H1 (cell line): Measurements from ENCODE around the gene GAK. TPM values are rescaled to one million over a fixed set of nuclear protein-coding genes. Genes with fewer than 3 reads are reported as not detected.

Experiments used
- CTCF ChIA-PET: fragments of 300-600 bp; sonication (Branson Sonifier 250); formaldehyde crosslinking; loops from one replicate; lab custom pipeline; 2021; ENCODE audit not compliant: partially characterized antibody; lab: Charles Lee
- POLR2A ChIA-PET: fragments of 300-600 bp; sonication (Branson Sonifier 250); formaldehyde crosslinking; loops from one replicate; lab custom pipeline; 2021; ENCODE audit warnings: inconsistent platforms; ENCODE audit not compliant: partially characterized antibody; lab: Charles Lee
- DNase-seq, 2 experiments: peaks; one replicate each; pipeline versions ENCODE4 v3.0.0 to v3.0.0-alpha.2; 2010 to 2022; ENCODE audit warnings: low spot score in 2 of 2, low read depth in 1 of 2, mixed read lengths in 1 of 2
- FAIRE-seq: peaks from 2 replicates; lab custom pipeline; 2011; peaks lifted over from hg19 to GRCh38; lab: Jason Lieb, UNC
- H2AFZ ChIP-seq: 2 replicates; pipeline ENCODE4 v1.8.1; 2012; ENCODE audit warnings: low read length, inconsistent platforms
- H2AK5ac ChIP-seq: 2 replicates; pipeline ENCODE4 v1.6.1; 2013; ENCODE audit warnings: low read depth, low read length
- H2BK120ac ChIP-seq: replicated peaks from 2 replicates; pipeline ENCODE3; 2013; ENCODE audit warnings: low read depth, low read length, inconsistent platforms
- H2BK12ac ChIP-seq: 2 replicates; pipeline ENCODE4 v1.6.1; 2013; ENCODE audit warnings: low read depth, low read length
- H2BK15ac ChIP-seq: 2 replicates; pipeline ENCODE4 v1.6.1; 2013; ENCODE audit warnings: low read length
- H2BK20ac ChIP-seq: 2 replicates; pipeline ENCODE4 v1.6.1; 2013; ENCODE audit warnings: low read length
- H2BK5ac ChIP-seq: 2 replicates; pipeline ENCODE4 v1.6.1; 2013; ENCODE audit warnings: low read depth, low read length
- H3K14ac ChIP-seq: 2 replicates; pipeline ENCODE4 v1.6.1; 2013; ENCODE audit warnings: inconsistent platforms; ENCODE audit not compliant: insufficient read length
- H3K18ac ChIP-seq: 2 replicates; pipeline ENCODE4 v1.6.1; 2013; ENCODE audit warnings: low read length; ENCODE audit errors: extremely low read depth
- H3K23ac ChIP-seq: 2 replicates; pipeline ENCODE4 v1.6.1; 2013; ENCODE audit warnings: inconsistent platforms; ENCODE audit not compliant: insufficient read length
- H3K23me2 ChIP-seq: 2 replicates; pipeline ENCODE4 v1.6.1; 2013; ENCODE audit warnings: low read depth, low read length
- H3K27ac ChIP-seq: 2 replicates; pipeline ENCODE4 v1.6.1; 2011; ENCODE audit warnings: low read depth, low read length, inconsistent platforms
- H3K27me3 ChIP-seq, 4 experiments: replicated peaks in 1 of 4; 1 replicate in 1 of 4; 2 replicates in 3 of 4; pipeline versions ENCODE4 v1.6.1 to v1.8.1; 2011 to 2013; ENCODE audit warnings: low read length in 3 of 4, mild to moderate bottlenecking in 3 of 4, inconsistent platforms in 2 of 4, mixed read lengths in 2 of 4, moderate library complexity in 1 of 4; ENCODE audit not compliant: control insufficient read depth in 3 of 4, insufficient read depth in 3 of 4; ENCODE audit errors: extremely low read depth in 1 of 4
- H3K36me3 ChIP-seq, 4 experiments: 2 replicates each; pipeline versions ENCODE4 v1.6.1 to v1.8.1; 2011 to 2013; ENCODE audit warnings: mild to moderate bottlenecking in 4 of 4, low read length in 3 of 4, moderate library complexity in 2 of 4, control low read depth in 1 of 4, inconsistent platforms in 1 of 4; ENCODE audit not compliant: insufficient read depth in 4 of 4, control insufficient read depth in 2 of 4
- H3K4ac ChIP-seq: replicated peaks from 2 replicates; pipeline ENCODE3; 2013; ENCODE audit warnings: low read length, low read depth, mixed read lengths, inconsistent platforms; ENCODE audit not compliant: insufficient read length
- H3K4me1 ChIP-seq, 4 experiments: replicated peaks in 1 of 4; 1 replicate in 1 of 4; 2 replicates in 3 of 4; pipeline versions ENCODE4 v1.6.1 to v1.8.1; 2011 to 2013; ENCODE audit warnings: low read length in 3 of 4, inconsistent platforms in 2 of 4, mixed read lengths in 1 of 4; ENCODE audit not compliant: insufficient read depth in 4 of 4, control insufficient read depth in 3 of 4
- H3K4me2 ChIP-seq, 2 experiments: 2 replicates each; pipeline versions ENCODE4 v1.6.1 to v1.8.1; 2011 to 2013; ENCODE audit warnings: low read depth in 2 of 2, low read length in 2 of 2, control low read depth in 1 of 2, inconsistent platforms in 1 of 2, mild to moderate bottlenecking in 1 of 2; ENCODE audit not compliant: insufficient read depth in 1 of 2
- H3K4me3 ChIP-seq, 4 experiments: fragments of 200-600, 300-600 bp in 1 of 4; sonication (generic), shearing (Covaris generic), sonication (Bioruptor Twin) in 1 of 4; 2 replicates each; pipeline versions ENCODE4 v1.5.1 to v1.8.1; 2011 to 2016; ENCODE audit warnings: low read length in 4 of 4, low read depth in 3 of 4, control low read depth in 2 of 4, inconsistent platforms in 2 of 4, mild to moderate bottlenecking in 2 of 4, mixed read lengths in 1 of 4, moderate library complexity in 1 of 4; ENCODE audit not compliant: insufficient read depth in 2 of 4; ENCODE audit errors: extremely low read depth in 1 of 4
- H3K56ac ChIP-seq: replicated peaks from 2 replicates; pipeline ENCODE3; 2013; ENCODE audit warnings: low read depth, mild to moderate bottlenecking, mixed read lengths, low read length, inconsistent platforms; ENCODE audit not compliant: insufficient read length
- H3K79me1 ChIP-seq: 2 replicates; pipeline ENCODE4 v1.6.1; 2013; ENCODE audit warnings: low read depth, low read length, control low read depth
- H3K79me2 ChIP-seq, 2 experiments: 2 replicates each; pipeline versions ENCODE4 v1.6.1 to v1.8.1; 2012 to 2013; ENCODE audit warnings: low read length in 2 of 2, mild to moderate bottlenecking in 2 of 2, inconsistent platforms in 1 of 2; ENCODE audit not compliant: insufficient read depth in 2 of 2, control insufficient read depth in 1 of 2
- H3K9ac ChIP-seq, 4 experiments: replicated peaks in 1 of 4; 1 replicate in 1 of 4; 2 replicates in 3 of 4; pipeline versions ENCODE4 v1.6.1 to v1.8.1; 2011 to 2013; ENCODE audit warnings: low read depth in 3 of 4, low read length in 3 of 4, control low read depth in 2 of 4, mild to moderate bottlenecking in 2 of 4, moderate library complexity in 2 of 4, inconsistent platforms in 1 of 4; ENCODE audit errors: extremely low read depth in 1 of 4
- H3K9me3 ChIP-seq, 2 experiments: 2 replicates each; pipeline versions ENCODE4 v1.6.1 to v1.8.1; 2012 to 2013; ENCODE audit warnings: mild to moderate bottlenecking in 2 of 2, moderate library complexity in 2 of 2, control low read depth in 1 of 2, inconsistent platforms in 1 of 2, low read depth in 1 of 2, low read length in 1 of 2, mixed read lengths in 1 of 2; ENCODE audit not compliant: insufficient read depth in 2 of 2
- H4K20me1 ChIP-seq, 2 experiments: replicated peaks in 1 of 2; 2 replicates each; pipeline versions ENCODE3 to v1.8.1; 2011 to 2013; ENCODE audit warnings: inconsistent platforms in 2 of 2, low read length in 2 of 2, mild to moderate bottlenecking in 1 of 2; ENCODE audit not compliant: insufficient read depth in 2 of 2, control insufficient read depth in 1 of 2
- H4K5ac ChIP-seq: 2 replicates; pipeline ENCODE4 v1.6.1; 2013; ENCODE audit warnings: low read length, low read depth, mixed read lengths, inconsistent platforms; ENCODE audit not compliant: insufficient read length
- H4K8ac ChIP-seq: 2 replicates; pipeline ENCODE4 v1.8.0; 2013; ENCODE audit warnings: mild to moderate bottlenecking, moderate library complexity, low read length, inconsistent platforms; ENCODE audit not compliant: insufficient read depth; ENCODE audit errors: extremely low read depth
- H4K91ac ChIP-seq: replicated peaks from 2 replicates; pipeline ENCODE3; 2013; ENCODE audit warnings: low read length, mixed read lengths, inconsistent platforms; ENCODE audit not compliant: insufficient read length
- CHD2 ChIP-seq: IDR thresholded peaks from 2 replicates; pipeline ENCODE4 v1.6.1; 2012; ENCODE audit warnings: low read length, improper control_type of control experiment
- JUN ChIP-seq: IDR thresholded peaks from 2 replicates; pipeline ENCODE4 v1.6.1; 2011; ENCODE audit warnings: low read depth, mild to moderate bottlenecking, improper control_type of control experiment, low read length
- KDM4A ChIP-seq: IDR thresholded peaks from one replicate; pipeline ENCODE4 v1.7.1; 2012; ENCODE audit warnings: low read depth, mild to moderate bottlenecking, moderate library complexity, low read length, inconsistent platforms; ENCODE audit not compliant: severe bottlenecking
- NANOG ChIP-seq: IDR thresholded peaks from 2 replicates; pipeline ENCODE4 v1.6.1; 2011; ENCODE audit warnings: low read length, low read depth, mild to moderate bottlenecking, inconsistent platforms; ENCODE audit not compliant: insufficient read depth, poor library complexity, severe bottlenecking
- POU5F1 ChIP-seq: IDR thresholded peaks from 2 replicates; pipeline ENCODE4 v1.6.1; 2011; ENCODE audit warnings: low read depth, mild to moderate bottlenecking, low read length, moderate library complexity
- SAP30 ChIP-seq: fragments of 300-600 bp; sonication (generic); IDR thresholded peaks from 2 replicates; pipeline ENCODE4 v1.7.1; 2012; ENCODE audit warnings: low read length, moderate library complexity, mild to moderate bottlenecking, inconsistent platforms; ENCODE audit not compliant: insufficient read depth, insufficient replicate concordance
- SRF ChIP-seq: IDR thresholded peaks from 2 replicates; pipeline ENCODE4 v1.6.1; 2011; ENCODE audit warnings: mild to moderate bottlenecking, low read depth, low read length, moderate library complexity
- TAF1 ChIP-seq: IDR thresholded peaks from 2 replicates; pipeline ENCODE4 v1.6.1; 2011; ENCODE audit warnings: mild to moderate bottlenecking, low read depth, low read length
- WGBS, 2 experiments: shearing (Covaris generic) in 1 of 2; methylation state at CpG; one replicate each; pipeline versions ENCODE4 v1.1.6 to v1.1.7; 2013 to 2015; ENCODE audit warnings: low lambda C conversion rate in 2 of 2, mixed read lengths in 2 of 2, inconsistent platforms in 1 of 2, low coverage in 1 of 2, missing lambda C conversion rate in 1 of 2; ENCODE audit not compliant: insufficient replicate concordance in 2 of 2, insufficient coverage in 1 of 2, insufficient read length in 1 of 2; ENCODE audit errors: extremely low coverage in 1 of 2, missing lambda C conversion rate in 1 of 2; 5-methylcytosine and 5-hydroxymethylcytosine counted together
- polyA plus RNA-seq, 7 experiments: library from polyadenylated mRNA; depleted of rRNA in 3 of 7; stranded (reverse) in 5 of 7; unstranded in 2 of 7; fragments of >200 nt in 5 of 7; fragments of 200-250 nt in 2 of 7; gene quantifications; 1 replicate in 5 of 7; 2 replicates in 1 of 7; 4 replicates in 1 of 7; pipeline versions ENCODE4 v1.2.1 to v1.2.3, GENCODE V29; 2011 to 2013; ENCODE audit warnings: missing spikeins in 2 of 7, mixed read lengths in 2 of 7
- total RNA-seq: library from RNA; stranded (reverse); fragmentation: NEBNext Ultra II Directional; extraction: Animal tissue kit (Norgen Biotek cat#: 25700); gene quantifications from 2 replicates; pipeline ENCODE4 v1.2.1, GENCODE V29; 2021
- TF ChIP-seq, protein P1 (sequence below): IDR thresholded peaks from 2 replicates; pipeline ENCODE4 v1.6.1; 2012; ENCODE audit warnings: inconsistent platforms

GAK gene
- total and polyA plus RNA-seq, 2 of the 8 experiments (the other 6 are each of a cell fraction or from before 2014, with no cell fraction given), result 31.5 to 70.8 TPM

DNA sequence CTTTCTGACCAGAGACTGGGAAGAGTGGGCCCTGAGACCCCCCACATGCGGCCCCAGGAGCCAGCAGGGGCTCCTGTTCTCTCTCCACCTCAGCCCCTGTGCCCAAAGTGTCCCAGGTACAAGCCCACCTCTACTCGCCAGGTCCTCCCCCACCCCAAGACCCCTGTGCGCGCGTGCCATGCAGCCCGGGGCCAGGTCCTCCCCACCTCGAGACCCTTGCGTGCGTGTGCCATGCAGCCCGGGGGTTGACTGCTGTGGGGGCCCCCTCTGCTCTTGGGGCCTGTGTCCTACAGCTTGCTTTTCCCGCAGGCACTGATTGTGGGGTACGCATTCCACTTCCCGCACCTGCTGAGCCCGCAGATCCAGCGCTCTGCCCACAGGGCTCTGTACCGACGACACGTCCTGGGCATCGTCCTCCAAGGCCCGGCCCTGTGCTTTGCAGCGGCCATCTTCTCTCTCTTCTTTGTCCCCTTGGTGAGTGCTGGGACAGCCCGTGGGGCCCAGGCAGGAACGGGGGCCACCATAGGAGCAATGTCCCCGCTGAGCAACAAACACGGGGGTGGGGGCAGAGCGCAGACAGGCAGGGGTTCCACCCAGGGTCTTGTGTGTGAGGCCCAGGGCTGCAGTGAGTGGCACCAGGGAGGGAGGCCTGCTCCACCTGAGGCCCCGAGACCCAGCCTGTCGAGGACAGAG lies 20.9 kb upstream of the GAK start:
- no peaks in the 10 kb centered on the region; a peak in 1 of 7 replicates for H3K4me1 ChIP-seq
- H3K18ac ChIP-seq, result no peak overlapping the region
- POLR2A ChIA-PET, result no interaction called here
- FAIRE-seq (no peak), DNase-seq (no peak)
- H2BK15ac ChIP-seq, result no peak overlapping the region
- H4K91ac ChIP-seq, result no peak overlapping the region
- H2AK5ac ChIP-seq, result no peak overlapping the region
- peaks cover 0 to 3% (median 0%) of the 10 kb centered on the region in 4 experiments; a peak in 1 of 7 replicates for H3K27me3 ChIP-seq
- no peak overlapping the region for H3K27ac ChIP-seq
- no peak overlapping the region for H2BK20ac ChIP-seq
- no peak overlapping the region for H3K14ac ChIP-seq
- H3K23ac ChIP-seq, result no peak overlapping the region
- H4K20me1 ChIP-seq, result peaks cover 0 to 3% of the 10 kb centered on the region in 2 experiments
- no peak overlapping the region for H3K4me3 ChIP-seq
- H3K56ac ChIP-seq, result no peak overlapping the region
- H3K79me1 ChIP-seq, result no peaks in the 10 kb centered on the region
- no peak overlapping the region for H3K4me2 ChIP-seq
- H3K23me2 ChIP-seq, result no peaks in the 10 kb centered on the region
- no peaks in the 10 kb centered on the region for H3K79me2 ChIP-seq
- no peaks in the 10 kb centered on the region for H3K36me3 ChIP-seq
- no peak overlapping the region; the same call in 1 of the 2 replicates for H4K8ac ChIP-seq
- TF ChIP-seq POU5F1 (no peak), NANOG (no peak), SRF (no peak), JUN (no peak), TAF1 (no peak), KDM4A (no peak), SAP30 (no peak), CHD2 (no peak)
- TF ChIP-seq, protein P1, sequence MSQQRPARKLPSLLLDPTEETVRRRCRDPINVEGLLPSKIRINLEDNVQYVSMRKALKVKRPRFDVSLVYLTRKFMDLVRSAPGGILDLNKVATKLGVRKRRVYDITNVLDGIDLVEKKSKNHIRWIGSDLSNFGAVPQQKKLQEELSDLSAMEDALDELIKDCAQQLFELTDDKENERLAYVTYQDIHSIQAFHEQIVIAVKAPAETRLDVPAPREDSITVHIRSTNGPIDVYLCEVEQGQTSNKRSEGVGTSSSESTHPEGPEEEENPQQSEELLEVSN, result no peak
- CTCF ChIA-PET, result no interaction called here
- H3K4ac ChIP-seq, result no peak overlapping the region
- no peaks in the 10 kb centered on the region for H3K9me3 ChIP-seq
- no peak overlapping the region for H2BK12ac ChIP-seq
- WGBS, 2 experiments, result 91% methylated on average over 28 of the region's 28 CpGs; no CpG with 5 or more reads in 1 of the 2 experiments
- no peak overlapping the region for H2BK5ac ChIP-seq
- no peak overlapping the region for H3K9ac ChIP-seq
- no peak overlapping the region for H2BK120ac ChIP-seq
- no peak overlapping the region for H2AFZ ChIP-seq
- no peak overlapping the region for H4K5ac ChIP-seq
